Large intestine (tissue), 3 donors: ENCODE results near the gene GRK5. TPM values are rescaled to one million over a fixed set of nuclear protein-coding genes. Genes with fewer than 3 reads are reported as not detected.

ENCODE experiments used
- DNase-seq, 2 donors: peaks; one replicate each; pipeline versions ENCODE4 v3.0.0 to v3.0.0-alpha.2; 2013
- H3K27ac ChIP-seq: one replicate; pipeline ENCODE4 v1.5.1; 2013; ENCODE audit warnings: low read length
- H3K27me3 ChIP-seq: 2 replicates; pipeline ENCODE4 v1.6.1; 2013; ENCODE audit warnings: low read length; ENCODE audit not compliant: control insufficient read depth, insufficient read depth
- H3K36me3 ChIP-seq: 2 replicates; pipeline ENCODE4 v1.6.1; 2013; ENCODE audit warnings: low read length; ENCODE audit not compliant: control insufficient read depth, insufficient read depth
- H3K4me1 ChIP-seq: one replicate; pipeline ENCODE4 v1.6.1; 2013; ENCODE audit warnings: low read length; ENCODE audit not compliant: control insufficient read depth, insufficient read depth
- H3K4me3 ChIP-seq: one replicate; pipeline ENCODE4 v1.5.1; 2013; ENCODE audit warnings: low read length
- H3K9me3 ChIP-seq: one replicate; pipeline ENCODE4 v1.6.1; 2013; ENCODE audit warnings: mild to moderate bottlenecking, low read depth, low read length, moderate library complexity; ENCODE audit not compliant: control insufficient read depth
- WGBS: methylation state at CpG from one replicate; pipeline ENCODE4 v1.1.5; 2013; ENCODE audit warnings: low lambda C conversion rate; ENCODE audit not compliant: insufficient coverage; 5-methylcytosine and 5-hydroxymethylcytosine counted together
- polyA plus RNA-seq: library from polyadenylated mRNA; unstranded; fragments of 120-200 nt; gene quantifications from one replicate; pipeline ENCODE4 v1.2.1, GENCODE V29; 2013

Gene GRK5
- polyA plus RNA-seq, 1 donor: 38.8 TPM

DNA sequence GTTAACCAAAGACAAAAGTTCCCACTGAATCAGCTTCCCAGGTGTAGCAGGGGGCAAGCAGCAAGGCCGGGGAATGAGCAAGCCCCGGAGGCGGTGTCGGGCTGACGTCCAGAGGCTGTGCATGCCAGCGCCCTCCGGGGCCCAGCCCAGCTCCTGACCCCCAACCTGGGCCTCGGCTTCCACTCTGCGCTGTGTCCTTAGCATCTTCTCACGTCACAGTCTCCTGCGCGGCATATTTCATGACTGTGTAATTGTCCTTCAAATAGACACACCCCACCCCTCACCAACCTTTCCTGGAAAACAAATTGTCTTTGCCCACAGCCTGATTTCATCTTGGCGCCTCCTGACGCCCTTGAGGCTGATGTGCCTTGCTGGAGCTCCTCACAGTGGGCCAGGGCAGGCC lies 201.6 kb downstream of the GRK5 start:
- H3K36me3 ChIP-seq: peaks cover 2% of the 10 kb centered on the region
- H3K27me3 ChIP-seq: no peaks in the 10 kb centered on the region
- WGBS: no CpG with 5 or more reads among the region's 14 CpGs
- peak overlapping the region; percentile 31 for H3K27ac ChIP-seq
- no peaks in the 10 kb centered on the region for H3K9me3 ChIP-seq
- H3K4me3 ChIP-seq: no peak overlapping the region
- peaks cover 24% of the 10 kb centered on the region for H3K4me1 ChIP-seq
- no peak for DNase-seq

GRCh38 chr10:119409385-119409784 lies 202.0 kb downstream of the GRK5 start:
- H3K4me1 ChIP-seq: peaks cover 28% of the 10 kb centered on the region
- H3K4me3 ChIP-seq: no peak overlapping the region
- no peak for DNase-seq
- no peaks in the 10 kb centered on the region for H3K9me3 ChIP-seq
- H3K27me3 ChIP-seq: no peaks in the 10 kb centered on the region
- peak overlapping the region; percentile 31 for H3K27ac ChIP-seq
- WGBS: no CpG with 5 or more reads among the region's 5 CpGs
- peaks cover 2% of the 10 kb centered on the region for H3K36me3 ChIP-seq

GRCh38 chr10:119409906-119410305 lies 202.5 kb downstream of the GRK5 start:
- peak; percentile 45 to 52 for DNase-seq
- no peak overlapping the region for H3K4me3 ChIP-seq
- peaks cover 2% of the 10 kb centered on the region for H3K36me3 ChIP-seq
- H3K9me3 ChIP-seq: no peaks in the 10 kb centered on the region
- peak overlapping the region; percentile 57 for H3K27ac ChIP-seq
- 70% methylated on average over 5 of the region's 18 CpGs for WGBS
- no peaks in the 10 kb centered on the region for H3K27me3 ChIP-seq
- peaks cover 29% of the 10 kb centered on the region for H3K4me1 ChIP-seq

DNA sequence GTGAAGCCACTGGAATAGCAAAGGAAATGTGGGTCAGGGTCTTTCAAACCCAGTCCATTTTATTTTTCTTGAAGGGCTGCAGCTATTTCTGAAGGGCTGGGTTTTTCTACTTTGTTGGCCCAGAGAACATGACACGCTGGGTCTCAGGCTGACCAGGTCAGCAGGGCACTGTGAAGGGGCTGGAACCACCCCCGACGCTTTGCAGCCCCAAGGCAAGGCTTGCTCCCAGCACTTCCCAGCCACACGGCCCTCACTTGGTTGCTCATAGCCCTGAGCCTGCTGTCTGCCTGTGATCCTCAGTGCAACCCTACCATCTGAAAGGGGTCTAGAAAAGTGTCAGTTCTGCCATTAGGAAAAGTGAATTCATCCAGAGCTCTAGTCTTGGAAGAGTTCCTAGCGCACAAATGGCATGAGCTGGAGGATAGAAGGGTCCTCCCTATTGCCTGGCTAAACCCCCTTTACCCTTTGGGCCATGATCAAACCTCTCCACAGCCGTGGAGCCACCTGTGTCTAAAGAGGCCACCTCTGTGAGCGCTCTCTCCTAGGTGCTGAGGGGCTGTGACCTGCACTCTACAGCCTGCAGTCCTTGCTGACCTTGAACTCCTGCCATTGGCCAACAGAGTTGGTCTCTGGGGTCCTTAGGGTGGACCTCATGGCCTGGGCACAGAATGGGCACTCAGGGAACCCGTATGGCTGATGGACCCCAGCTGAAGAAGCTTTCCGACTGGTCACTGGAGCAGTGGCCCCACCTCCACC lies 203.2 kb downstream of the GRK5 start:
- WGBS: no CpG with 5 or more reads among the region's 9 CpGs
- Histone ChIP-seq H3K27ac (peak overlapping the region; percentile 57), H3K9me3 (no peaks in the 10 kb centered on the region), H3K27me3 (no peaks in the 10 kb centered on the region), H3K4me1 (peaks cover 29% of the 10 kb centered on the region), H3K4me3 (no peak overlapping the region), H3K36me3 (peaks cover 2% of the 10 kb centered on the region)
- DNase-seq: no peak

GRCh38 chr10:119412244-119413092 lies 205.1 kb downstream of the GRK5 start:
- no peaks in the 10 kb centered on the region for H3K9me3 ChIP-seq
- peaks cover 2% of the 10 kb centered on the region for H3K36me3 ChIP-seq
- peaks cover 29% of the 10 kb centered on the region for H3K4me1 ChIP-seq
- no peak for DNase-seq
- no CpG with 5 or more reads among the region's 31 CpGs for WGBS
- no peak overlapping the region for H3K4me3 ChIP-seq
- peak overlapping the region; percentile 42 for H3K27ac ChIP-seq
- H3K27me3 ChIP-seq: no peaks in the 10 kb centered on the region

DNA sequence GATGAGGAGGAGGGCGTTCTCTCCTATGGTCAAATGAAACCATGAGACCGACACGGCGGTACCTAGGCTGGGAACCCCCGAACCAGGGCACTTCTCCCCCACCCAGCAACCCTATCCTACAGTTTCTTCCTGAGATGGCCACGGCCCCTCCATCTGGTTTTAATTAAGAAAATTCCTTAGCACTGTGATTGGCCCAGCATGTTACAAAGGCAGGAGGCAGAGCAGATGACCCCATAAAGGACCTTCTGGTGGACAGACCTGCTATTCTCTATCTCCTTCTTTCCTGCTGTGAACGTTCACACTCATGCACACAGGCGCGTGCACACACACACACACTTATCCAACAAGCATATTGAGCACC lies 205.7 kb downstream of the GRK5 start:
- Histone ChIP-seq H3K9me3 (no peaks in the 10 kb centered on the region), H3K36me3 (peaks cover 2% of the 10 kb centered on the region), H3K4me1 (peaks cover 29% of the 10 kb centered on the region), H3K27ac (peak overlapping the region; percentile 42), H3K4me3 (no peak overlapping the region), H3K27me3 (no peaks in the 10 kb centered on the region)
- WGBS: no CpG with 5 or more reads among the region's 9 CpGs
- no peak for DNase-seq

DNA sequence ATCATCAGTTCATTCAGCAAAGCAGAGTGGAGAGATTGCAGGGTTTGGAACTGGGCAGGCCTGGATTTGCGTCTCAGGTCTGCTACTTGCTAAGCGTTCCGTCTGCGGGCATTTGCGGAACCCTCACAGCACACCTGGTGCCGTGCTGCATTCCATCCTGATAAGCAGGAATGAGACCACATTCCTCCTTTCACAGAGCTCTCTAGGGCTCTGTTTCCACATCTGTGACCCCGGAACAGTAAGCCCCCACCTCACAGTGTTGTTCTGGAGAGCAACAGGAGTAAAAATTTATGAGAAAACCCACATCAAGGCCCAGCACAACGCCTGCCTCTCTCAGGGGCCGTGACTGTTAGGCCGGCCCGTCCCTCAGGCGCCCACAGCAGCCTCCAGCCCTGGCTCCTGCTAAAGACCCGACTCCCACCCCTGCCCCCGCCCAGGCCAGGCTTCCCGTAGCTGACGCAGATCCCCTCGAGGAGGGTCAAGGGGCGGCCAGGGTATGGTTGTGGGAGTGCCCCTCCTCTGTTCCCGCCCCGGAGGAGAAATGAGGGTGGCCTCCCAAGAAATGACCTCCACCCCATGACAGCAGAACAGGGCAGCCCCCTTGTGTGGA lies 206.2 kb downstream of the GRK5 start:
- H3K36me3 ChIP-seq: peaks cover 2% of the 10 kb centered on the region
- WGBS: no CpG with 5 or more reads among the region's 20 CpGs
- H3K27ac ChIP-seq: peak overlapping the region; percentile 19
- peak in 1 of 2 donors; percentile 59 for DNase-seq
- H3K9me3 ChIP-seq: no peaks in the 10 kb centered on the region
- H3K4me1 ChIP-seq: peaks cover 29% of the 10 kb centered on the region
- no peaks in the 10 kb centered on the region for H3K27me3 ChIP-seq
- no peak overlapping the region for H3K4me3 ChIP-seq

DNA sequence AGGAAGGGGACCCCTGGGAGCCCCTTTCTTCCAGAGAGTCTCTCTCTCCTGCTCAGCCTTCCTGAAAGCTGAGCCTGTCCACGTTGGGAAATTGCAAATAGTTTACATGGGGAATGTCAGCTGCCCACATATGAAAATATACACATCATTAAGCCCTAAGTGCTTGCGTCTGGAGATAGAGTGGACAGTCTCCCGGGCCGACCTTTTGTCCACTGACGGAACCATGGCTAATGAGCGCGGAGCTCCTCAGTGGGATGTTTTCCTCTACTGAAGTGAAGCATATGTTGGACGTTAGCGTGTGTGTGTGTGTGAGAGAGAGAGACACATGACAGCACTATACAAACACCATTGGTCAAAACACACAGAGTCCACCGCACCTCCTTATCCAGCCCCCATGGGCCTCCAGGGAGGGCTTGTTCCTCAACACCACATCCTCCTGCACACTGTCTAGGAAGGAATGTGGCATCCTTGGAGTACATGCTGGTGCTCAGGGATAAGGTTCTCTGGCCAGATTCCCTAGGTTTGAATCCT lies 206.8 kb downstream of the GRK5 start:
- no peak overlapping the region for H3K4me3 ChIP-seq
- H3K9me3 ChIP-seq: no peaks in the 10 kb centered on the region
- peak; percentile 64 to 74 for DNase-seq
- H3K27ac ChIP-seq: peak overlapping the region; percentile 19
- no peaks in the 10 kb centered on the region for H3K27me3 ChIP-seq
- H3K4me1 ChIP-seq: peaks cover 29% of the 10 kb centered on the region
- H3K36me3 ChIP-seq: peaks cover 2% of the 10 kb centered on the region
- WGBS: no CpG with 5 or more reads among the region's 10 CpGs

DNA sequence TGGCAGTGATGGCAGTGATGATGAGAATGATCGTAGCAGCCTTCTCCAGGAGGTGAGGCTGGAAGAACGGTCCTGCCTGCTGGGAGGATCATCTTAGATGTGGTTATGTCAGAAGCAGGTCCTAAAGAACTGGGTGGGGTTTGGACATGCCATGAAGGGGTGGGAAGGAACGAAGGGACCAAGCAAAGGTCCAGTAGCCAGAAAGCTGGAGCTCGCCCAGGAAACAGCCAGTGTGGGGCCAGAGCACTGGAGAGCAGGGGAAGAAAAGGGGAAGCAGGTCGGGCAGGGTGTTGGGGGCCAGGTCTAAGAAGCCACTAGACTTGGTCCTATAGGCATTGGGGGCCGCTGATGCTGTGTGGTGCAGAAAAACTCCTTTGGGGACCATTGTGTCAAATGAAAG lies 207.8 kb downstream of the GRK5 start:
- H3K9me3 ChIP-seq: no peaks in the 10 kb centered on the region
- peaks cover 25% of the 10 kb centered on the region for H3K4me1 ChIP-seq
- no CpG with 5 or more reads among the region's 6 CpGs for WGBS
- no peak overlapping the region for H3K27ac ChIP-seq
- H3K4me3 ChIP-seq: no peak overlapping the region
- DNase-seq: no peak
- H3K36me3 ChIP-seq: peaks cover 5% of the 10 kb centered on the region
- no peaks in the 10 kb centered on the region for H3K27me3 ChIP-seq
